Activated T-cell treated with anti-CD3 and anti-CD28 coated beads for 48 hours (primary cell): ENCODE measurements around the gene RHBDD1.

Experiments used
- DNase-seq: peaks from one replicate; pipeline ENCODE4 v3.0.0-alpha.2; 2020; ENCODE audit warnings: low read depth

RHBDD1 gene

DNA sequence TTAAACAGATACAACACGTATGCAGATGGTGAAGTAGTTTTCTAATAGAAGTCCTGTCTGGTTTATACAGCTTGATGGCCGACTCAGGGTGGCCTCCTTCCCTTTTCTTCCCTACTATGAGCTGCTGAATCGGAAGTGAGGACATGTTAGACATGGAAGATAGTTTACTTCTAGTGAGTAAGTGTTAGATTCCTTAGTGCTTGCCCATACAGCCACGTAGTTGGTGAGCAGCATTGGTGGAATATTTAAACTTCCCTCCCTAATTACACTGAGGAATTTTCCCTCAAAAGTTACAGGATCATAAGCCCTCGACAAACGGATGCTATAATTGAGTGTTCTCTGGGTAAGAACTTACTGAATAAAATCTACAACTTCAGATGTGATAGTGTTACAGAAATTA, 52.1 kb downstream of the RHBDD1 start:
- no peak for DNase-seq

- no peak for DNase-seq
These were observed 52.6 kb downstream of the RHBDD1 start for GRCh38 chr2:226888378-226888965.

DNA sequence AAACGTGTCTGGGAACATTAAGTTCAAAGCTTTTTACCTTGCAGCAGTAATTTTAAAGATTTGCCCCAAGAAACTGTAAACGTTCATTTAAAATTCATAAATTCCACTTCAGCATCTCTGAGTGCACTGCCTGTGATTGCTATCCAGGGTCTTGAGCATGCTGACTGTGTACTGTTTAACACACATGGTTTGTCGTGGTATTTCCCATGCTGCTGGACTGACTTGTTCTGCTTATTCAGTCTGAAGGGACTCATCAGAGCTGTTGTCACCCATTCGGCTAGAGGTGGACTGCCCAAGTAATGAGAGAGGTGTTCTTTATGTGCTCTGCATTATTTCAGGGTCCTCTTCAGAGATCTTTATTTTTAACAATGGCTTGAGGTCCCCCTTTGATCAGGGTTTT, 53.1 kb downstream of the RHBDD1 start:
- DNase-seq: no peak

GRCh38 chr2:226890286-226890685, 54.4 kb downstream of the RHBDD1 start:
- no peak for DNase-seq

DNA sequence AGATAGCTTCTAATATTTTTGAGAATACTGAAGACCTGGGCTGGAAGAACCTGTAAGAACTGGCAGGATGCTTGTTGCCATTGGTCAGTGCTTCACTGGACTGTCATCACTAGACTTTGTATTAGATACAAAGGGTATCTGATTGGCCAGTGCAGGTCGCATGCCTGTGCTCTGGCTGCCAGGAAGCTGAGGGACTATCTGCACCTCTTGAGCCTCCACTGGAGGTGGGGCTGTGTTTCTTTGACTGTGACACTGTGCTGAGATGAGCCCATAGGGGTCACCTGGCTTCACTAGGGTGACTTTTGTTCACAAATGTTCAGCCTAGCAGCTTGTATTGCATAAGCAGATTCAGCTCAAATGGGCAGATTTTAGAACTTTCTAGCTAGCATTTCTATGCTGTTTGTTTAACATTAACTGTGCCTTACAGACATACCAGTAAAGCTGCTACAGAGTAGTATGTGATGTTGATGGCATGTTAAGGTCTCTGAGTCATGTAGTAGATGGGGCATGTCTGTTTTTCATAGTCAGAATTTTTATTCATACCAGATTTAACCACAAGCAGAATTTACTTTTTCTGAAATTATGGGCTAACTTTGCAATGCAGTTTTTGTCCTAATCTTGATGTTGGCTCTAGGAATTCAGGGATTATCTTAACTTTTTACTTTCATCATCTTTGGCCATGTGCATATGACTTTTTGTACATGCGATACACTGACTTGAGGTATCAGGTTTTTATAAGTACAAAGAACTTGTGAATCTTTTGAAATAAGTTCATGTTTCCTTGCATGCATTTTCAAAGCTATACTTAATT, 56.1 kb downstream of the RHBDD1 start:
- DNase-seq: no peak

- no peak for DNase-seq
These were observed 56.9 kb downstream of the RHBDD1 start for GRCh38 chr2:226892729-226893128.

DNA sequence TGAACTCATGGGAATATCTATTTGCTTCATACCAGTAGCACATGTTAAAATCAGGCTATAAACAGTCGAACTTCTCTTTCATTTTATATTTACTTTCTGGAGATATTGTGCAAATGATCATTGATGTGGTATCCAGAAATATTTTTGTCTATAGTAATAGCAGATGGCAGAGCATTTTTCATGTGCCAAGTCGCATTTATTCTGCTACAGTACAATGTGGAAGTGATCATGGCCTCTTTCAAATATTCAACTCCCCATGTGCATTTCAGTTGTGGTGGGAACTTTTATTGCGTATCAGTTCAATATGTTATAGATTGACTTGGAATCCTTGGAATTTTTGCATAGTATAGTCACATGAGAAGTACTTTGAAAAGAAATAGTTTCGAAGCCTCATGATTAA, 57.4 kb downstream of the RHBDD1 start:
- no peak for DNase-seq

- DNase-seq: no peak
These were observed 58.9 kb downstream of the RHBDD1 start for GRCh38 chr2:226894752-226895151.

- DNase-seq: no peak
These were observed 59.7 kb downstream of the RHBDD1 start for GRCh38 chr2:226895579-226895978.

DNA sequence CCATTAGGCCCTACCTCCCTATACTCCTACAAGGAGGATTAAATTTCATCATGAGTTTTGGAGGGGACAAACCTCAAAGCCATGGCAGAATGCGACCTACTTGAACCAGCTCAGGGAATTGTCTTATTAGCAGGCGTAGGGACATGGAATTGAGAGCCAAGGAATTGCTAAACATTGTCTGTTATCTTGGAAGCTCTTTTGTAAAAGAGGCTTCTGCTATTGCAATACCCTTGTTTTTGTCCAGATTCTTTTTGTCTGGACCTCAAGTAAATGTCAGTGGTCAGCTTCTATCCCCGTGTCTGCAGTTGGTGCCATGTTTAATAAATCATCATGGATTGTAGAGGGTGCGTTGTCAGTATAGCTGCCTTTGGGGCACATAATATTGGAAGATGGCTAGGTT, 62.3 kb downstream of the RHBDD1 start:
- no peak for DNase-seq

DNA sequence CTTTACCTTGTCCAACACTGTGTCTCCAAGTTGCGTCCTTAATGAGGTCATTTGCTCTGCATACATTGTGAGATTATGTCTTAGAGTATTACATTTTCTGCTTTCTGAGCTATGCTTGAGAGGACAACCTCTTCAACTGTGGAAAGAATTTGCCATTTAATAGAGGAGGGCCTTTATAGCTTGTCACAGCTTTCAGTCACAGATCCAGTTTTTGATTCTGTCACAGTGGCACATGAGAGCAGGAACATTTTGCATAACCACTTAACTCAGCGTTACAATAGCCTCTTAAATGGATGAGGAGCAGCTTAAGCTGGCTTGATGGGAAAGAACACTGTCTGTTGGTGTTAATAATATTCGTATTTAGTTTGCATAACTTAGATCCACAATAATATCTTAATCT, 63.0 kb downstream of the RHBDD1 start:
- DNase-seq: no peak

DNA sequence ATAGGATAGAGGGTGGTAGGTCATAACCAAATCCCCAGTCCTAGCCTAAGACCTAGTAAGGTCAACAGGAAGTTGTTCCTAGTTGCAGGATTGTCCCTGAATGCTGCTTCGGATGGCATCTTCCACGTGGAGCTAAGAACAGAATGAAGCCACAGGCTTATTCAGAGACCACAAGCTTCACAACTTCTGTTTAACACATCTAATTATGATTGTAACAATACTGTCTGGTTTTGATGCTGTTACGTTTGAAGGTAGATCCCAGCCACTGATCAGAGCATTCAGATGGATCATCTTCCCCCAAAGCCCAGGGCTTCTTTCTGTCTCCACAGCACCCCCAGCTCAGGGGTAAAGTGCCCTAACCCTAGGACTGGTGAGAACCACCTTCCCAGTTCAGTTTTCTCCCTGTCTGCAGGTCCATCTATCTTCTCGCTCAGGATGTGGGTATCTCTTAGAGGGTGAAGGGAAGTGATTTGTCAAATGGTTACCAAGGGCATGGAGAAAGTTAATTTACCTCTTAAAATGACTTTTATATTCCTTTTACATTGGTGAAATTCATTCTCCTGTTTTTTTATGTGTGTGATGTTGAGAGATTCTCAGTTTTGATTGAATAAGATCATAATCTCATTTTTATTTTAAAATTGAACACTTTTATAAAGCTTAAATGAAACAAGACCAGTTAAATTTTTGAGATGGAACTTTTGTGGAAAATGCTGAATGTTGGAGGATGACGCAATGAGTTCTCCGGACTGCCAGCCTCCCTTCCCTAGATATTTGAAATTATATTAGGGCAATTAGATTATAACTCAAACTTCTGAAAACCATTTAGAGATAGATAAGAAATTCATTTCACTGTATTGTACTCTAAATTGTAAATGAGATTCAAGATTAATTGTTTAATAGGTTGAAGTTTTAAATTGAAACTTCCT, 66.5 kb downstream of the RHBDD1 start:
- no peak for DNase-seq

GRCh38 chr2:226903179-226903578, 67.3 kb downstream of the RHBDD1 start:
- no peak for DNase-seq

DNA sequence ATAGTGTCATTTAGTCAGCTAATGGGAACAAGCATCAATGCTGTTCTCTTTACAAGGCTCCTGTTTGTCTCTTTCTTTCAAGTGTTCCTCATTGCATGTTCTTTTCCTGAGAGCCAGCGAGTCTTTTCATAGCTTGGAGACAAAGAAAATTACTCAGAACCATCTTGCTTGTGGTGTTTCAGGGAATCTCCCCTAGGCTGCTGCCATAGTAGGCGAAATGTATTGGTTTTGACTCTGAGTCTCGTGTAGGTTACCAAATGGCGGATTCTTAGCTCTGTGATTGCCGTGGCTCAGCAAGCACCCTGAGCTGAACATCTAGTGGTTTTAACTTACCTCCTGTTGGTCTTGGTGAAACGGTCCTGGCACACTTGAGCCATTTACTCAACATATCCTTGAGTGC, 68.7 kb downstream of the RHBDD1 start:
- DNase-seq: no peak

GRCh38 chr2:226905718-226906117, 69.9 kb downstream of the RHBDD1 start:
- DNase-seq: no peak

GRCh38 chr2:226906163-226906693, 70.4 kb downstream of the RHBDD1 start:
- DNase-seq: no peak

DNA sequence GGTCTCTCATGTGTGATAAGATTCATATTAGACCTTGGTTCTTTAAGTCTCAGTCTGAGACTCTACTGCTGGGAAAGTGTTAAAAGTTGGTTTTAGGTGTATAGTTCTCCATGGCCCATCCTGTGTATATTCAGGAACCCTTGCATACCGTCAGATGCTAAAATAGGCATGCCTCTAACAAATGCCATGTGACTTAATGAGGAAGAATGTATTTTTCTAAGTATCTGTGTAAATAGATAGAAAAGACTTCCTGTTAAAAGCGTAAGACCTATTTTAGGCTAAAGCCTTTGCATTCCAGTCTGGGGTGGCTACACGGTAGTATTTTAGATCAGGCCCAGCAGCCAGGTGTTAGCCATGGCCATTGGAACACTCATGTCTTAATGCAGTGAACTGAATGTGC, 73.3 kb downstream of the RHBDD1 start:
- no peak for DNase-seq

DNA sequence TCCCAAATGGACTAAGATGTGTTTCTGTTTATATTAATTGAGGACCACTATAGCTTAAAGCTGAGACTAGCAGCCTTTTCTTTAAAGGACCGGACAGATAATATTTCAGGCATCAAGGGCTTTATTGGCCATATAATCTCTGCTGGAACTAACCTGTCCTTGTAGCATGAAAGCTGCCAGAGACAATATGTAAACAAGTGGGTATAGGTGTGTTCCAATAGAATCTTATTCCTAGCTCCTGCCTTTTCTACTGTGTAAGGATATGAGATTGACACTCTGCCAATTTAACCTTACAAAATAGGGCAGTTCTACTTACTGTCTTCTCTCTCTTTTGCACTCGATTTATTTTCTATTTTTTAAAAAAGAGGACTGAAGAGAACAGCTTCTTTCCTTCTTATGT, 74.0 kb downstream of the RHBDD1 start:
- DNase-seq: no peak

DNA sequence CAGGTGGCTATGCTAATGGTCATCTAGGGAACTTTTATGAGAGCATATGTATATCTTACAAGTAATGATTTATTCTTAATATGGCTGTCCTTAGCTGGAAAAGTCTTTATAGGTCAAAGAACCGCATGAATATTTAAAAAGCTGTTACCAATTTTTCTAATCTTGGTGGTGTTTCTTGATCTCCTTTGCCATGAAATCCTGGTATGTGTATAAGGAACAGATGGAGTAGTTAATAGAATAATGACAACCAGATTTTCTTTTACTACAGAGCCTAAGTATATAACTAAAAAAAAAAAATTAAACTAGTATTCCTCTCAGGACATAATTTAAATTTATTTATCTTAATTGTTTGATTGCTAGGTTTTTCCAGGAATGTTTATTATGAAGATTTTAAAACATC, 74.5 kb downstream of the RHBDD1 start:
- DNase-seq: no peak

DNA sequence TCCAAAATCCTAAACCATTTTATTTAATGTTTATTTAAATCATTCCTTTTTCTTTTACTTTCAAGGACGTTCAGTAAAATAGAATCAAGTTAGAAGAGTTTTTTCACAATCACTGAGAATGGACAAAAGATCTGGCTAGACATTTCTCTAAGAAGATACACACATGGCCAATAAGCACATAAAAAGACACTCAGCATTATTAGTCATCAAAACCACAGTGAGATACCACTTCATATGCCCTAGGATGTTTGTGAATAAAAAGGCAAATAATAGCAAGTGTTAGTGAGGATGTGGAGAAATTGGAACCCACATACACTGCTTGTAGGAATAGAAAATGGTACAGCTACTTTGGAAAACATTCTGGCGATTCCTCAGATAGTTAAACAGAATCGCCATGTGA, 76.1 kb downstream of the RHBDD1 start:
- no peak for DNase-seq

DNA sequence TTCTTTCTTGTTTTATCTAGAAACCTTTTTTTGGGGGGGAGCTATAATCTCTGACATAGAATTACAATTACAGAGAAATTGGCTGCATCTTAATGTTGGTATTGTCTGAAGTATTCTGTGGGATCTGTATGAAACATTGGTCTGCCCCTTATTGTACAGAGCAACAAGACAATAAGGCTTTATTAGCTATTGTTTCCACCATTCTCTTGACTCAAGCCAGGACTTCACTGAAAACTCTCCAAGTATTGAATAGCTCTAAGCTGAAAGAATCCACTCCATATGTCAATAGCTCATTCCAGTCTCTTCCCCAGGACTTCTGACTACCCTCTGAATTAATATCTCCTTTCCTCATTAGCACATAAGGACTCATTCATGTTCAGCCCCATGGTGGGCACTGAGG, 77.8 kb downstream of the RHBDD1 start:
- DNase-seq: no peak

DNA sequence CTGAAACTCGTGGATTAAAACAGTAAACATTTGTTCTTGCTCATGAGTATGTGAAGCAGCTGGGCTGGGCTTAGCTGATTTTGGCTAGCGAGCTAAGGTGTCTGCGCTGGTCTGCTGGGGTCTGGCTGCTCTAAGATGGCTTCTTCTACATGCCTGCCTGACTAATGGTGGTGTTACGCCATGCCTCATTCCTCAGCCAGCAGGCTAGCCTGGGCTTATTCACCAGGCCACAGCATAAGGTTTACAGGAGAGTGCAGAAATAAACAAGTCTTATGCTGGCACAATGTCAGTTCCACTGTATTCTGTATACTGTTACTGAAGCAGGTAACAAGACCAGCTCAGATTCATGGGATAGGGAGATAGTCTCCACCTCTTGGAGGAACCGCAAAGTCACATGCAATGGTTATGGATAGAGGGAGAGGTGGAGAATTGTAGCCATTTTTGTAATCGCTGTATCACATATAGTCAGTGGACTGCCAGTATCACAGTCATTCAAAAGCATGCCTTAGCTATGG, 80.0 kb downstream of the RHBDD1 start:
- no peak for DNase-seq
